Peyer's patch (tissue), 4 donors: ENCODE results near the gene CMPK2.

Source experiments
- CTCF ChIP-seq, 6 experiments: fragments of 450-650 bp in 4 of 6; fragments of 200-600 bp in 2 of 6; sonication (generic) in 1 of 6; IDR thresholded peaks; one replicate each; pipeline ENCODE4 v1.5.1; 2017 to 2019; ENCODE audit warnings: antibody characterized with exemption in 6 of 6, mild to moderate bottlenecking in 3 of 6, moderate library complexity in 1 of 6
- POLR2A ChIP-seq, 2 donors: fragments of 450-650 bp; IDR thresholded peaks; one replicate each; pipeline ENCODE4 v1.5.1; 2017; ENCODE audit warnings: antibody characterized with exemption in 2 of 2, mild to moderate bottlenecking in 2 of 2, moderate library complexity in 2 of 2

GRCh38 chr2:6814312-6814711 is 51.4 kb downstream of the CMPK2 start:
- TF ChIP-seq CTCF (IDR thresholded peaks at IDR 0.05), result no peak
- TF ChIP-seq POLR2A (IDR thresholded peaks at IDR 0.05), result no peak
